IgD-negative memory B cell (primary cell): ENCODE measurements around the gene TMUB2. TPM values are rescaled to one million over a fixed set of nuclear protein-coding genes. Genes with fewer than 3 reads are reported as not detected.
A peak's percentile ranks its signal among the peaks of the same experiment; 100 is the strongest.

Experiments
- H3K27ac Mint-ChIP-seq, 3 donors: one replicate each; pipeline ENCODE4 v1.8.0; 2020 to 2022; ENCODE audit warnings: mild to moderate bottlenecking in 3 of 3, mixed read lengths in 3 of 3, moderate library complexity in 1 of 3
- H3K27me3 Mint-ChIP-seq: one replicate; pipeline ENCODE4 v1.8.0; 2021; ENCODE audit warnings: mixed read lengths
- H3K36me3 Mint-ChIP-seq: one replicate; pipeline ENCODE4 v1.8.0; 2020; ENCODE audit warnings: mild to moderate bottlenecking, mixed read lengths
- H3K4me1 Mint-ChIP-seq, 3 donors: one replicate each; pipeline ENCODE4 v1.8.0; 2020 to 2022; ENCODE audit warnings: mixed read lengths in 3 of 3, mild to moderate bottlenecking in 1 of 3
- H3K4me3 Mint-ChIP-seq, 4 donors: one replicate each; pipeline ENCODE4 v1.8.0; 2020 to 2022; ENCODE audit warnings: mild to moderate bottlenecking in 4 of 4, mixed read lengths in 4 of 4, moderate library complexity in 3 of 4
- H3K9me3 Mint-ChIP-seq, 3 donors: one replicate each; pipeline ENCODE4 v1.8.0; 2020 to 2021; ENCODE audit warnings: mixed read lengths in 3 of 3, mild to moderate bottlenecking in 1 of 3
- polyA plus RNA-seq: library from polyadenylated mRNA; unstranded; fragments of 300-500 nt; fragmentation: Illumina TruSeq; gene quantifications from one replicate; pipeline ENCODE4 v1.2.3, GENCODE V29; 2021

The TMUB2 gene
- polyA plus RNA-seq, 1 donor from 2014 or later, result 43.0 TPM

- H3K4me3 Mint-ChIP-seq, result no peak overlapping the region
- H3K27me3 Mint-ChIP-seq, result no peaks in the 10 kb centered on the region
- no peak overlapping the region for H3K27ac Mint-ChIP-seq
- peaks cover 0 to 7% (median 2%) of the 10 kb centered on the region in 3 donors for H3K4me1 Mint-ChIP-seq
- no peaks in the 10 kb centered on the region for H3K9me3 Mint-ChIP-seq
- H3K36me3 Mint-ChIP-seq, result peaks cover 2% of the 10 kb centered on the region
These were observed 16.7 kb upstream of the TMUB2 start for GRCh38 chr17:44170135-44170498.

GRCh38 chr17:44170499-44171201, 16.1 kb upstream of the TMUB2 start, which contains the start of gene ASB16:
ASB16 (plus strand) TSS chr17:44170704; CDS start chr17:44170790, 86 bp downstream.
- H3K27me3 Mint-ChIP-seq, result no peaks in the 10 kb centered on the region
- peaks cover 2% of the 10 kb centered on the region for H3K36me3 Mint-ChIP-seq
- H3K9me3 Mint-ChIP-seq, result no peaks in the 10 kb centered on the region
- H3K4me3 Mint-ChIP-seq, result no peak within 1 kb of the TSS
- H3K27ac Mint-ChIP-seq, result no peak within 1 kb of the TSS
- peaks cover 0 to 10% (median 2%) of the 10 kb centered on the region in 3 donors for H3K4me1 Mint-ChIP-seq

DNA sequence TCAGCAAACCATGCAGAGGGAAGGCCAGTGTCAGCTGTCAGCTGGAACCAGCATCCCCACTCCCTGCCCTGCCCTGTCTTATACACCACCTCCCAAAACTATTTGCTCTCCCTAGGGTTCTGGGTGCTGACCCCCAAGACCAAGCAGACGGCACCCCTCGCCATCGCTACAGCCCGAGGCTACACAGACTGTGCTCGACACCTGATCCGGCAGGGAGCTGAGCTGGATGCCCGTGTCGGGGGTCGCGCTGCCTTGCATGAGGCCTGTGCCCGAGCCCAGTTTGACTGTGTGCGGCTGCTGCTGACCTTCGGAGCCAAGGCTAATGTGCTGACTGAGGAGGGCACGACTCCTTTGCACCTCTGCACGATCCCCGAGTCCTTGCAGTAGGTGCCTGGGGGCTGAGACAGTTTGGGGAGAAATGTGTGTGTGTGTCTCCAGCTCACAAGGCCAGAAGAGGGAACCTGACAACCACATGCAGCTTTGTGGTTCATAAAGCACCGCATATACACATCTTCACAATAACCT, 14.8 kb upstream of the TMUB2 start:
- Mint-ChIP-seq H3K36me3 (no peaks in the 10 kb centered on the region), H3K27me3 (no peaks in the 10 kb centered on the region), H3K4me3 (no peak overlapping the region), H3K9me3 (no peaks in the 10 kb centered on the region), H3K4me1 (peaks cover 0 to 11% (median 2%) of the 10 kb centered on the region in 3 donors), H3K27ac (no peak overlapping the region)

- Mint-ChIP-seq H3K36me3 (no peaks in the 10 kb centered on the region), H3K27me3 (no peaks in the 10 kb centered on the region), H3K4me1 (peaks cover 0 to 7% (median 2%) of the 10 kb centered on the region in 3 donors), H3K9me3 (no peaks in the 10 kb centered on the region), H3K27ac (no peak overlapping the region), H3K4me3 (no peak overlapping the region)
These were observed 12.3 kb upstream of the TMUB2 start for GRCh38 chr17:44174427-44174826.

DNA sequence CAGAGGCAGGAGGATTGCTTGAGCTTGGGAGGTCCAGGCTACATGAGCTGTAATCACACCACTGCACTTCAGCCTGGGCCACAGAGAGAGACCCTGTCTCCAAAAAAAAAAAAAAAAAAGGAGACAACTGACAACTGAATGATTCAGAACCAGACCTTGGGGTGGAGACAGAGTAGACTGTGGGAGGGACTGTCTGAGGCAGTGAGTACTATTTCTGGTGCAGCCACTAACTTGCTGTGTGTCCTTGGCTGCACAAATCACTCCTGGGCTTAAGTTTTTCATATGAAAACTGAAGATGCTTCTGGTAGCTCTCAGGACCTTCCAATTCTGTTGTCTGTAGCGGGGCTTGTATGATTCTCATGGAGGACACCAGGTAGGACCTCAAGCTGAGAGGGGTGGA, 10.5 kb upstream of the TMUB2 start:
- no peaks in the 10 kb centered on the region for H3K27me3 Mint-ChIP-seq
- H3K4me1 Mint-ChIP-seq, result peaks cover 0 to 4% (median 0%) of the 10 kb centered on the region in 3 donors
- H3K4me3 Mint-ChIP-seq, result no peak overlapping the region
- H3K36me3 Mint-ChIP-seq, result no peaks in the 10 kb centered on the region
- H3K9me3 Mint-ChIP-seq, result no peaks in the 10 kb centered on the region
- no peak overlapping the region for H3K27ac Mint-ChIP-seq

- no peak overlapping the region for H3K27ac Mint-ChIP-seq
- peaks cover 0 to 4% (median 3%) of the 10 kb centered on the region in 3 donors for H3K4me1 Mint-ChIP-seq
- H3K9me3 Mint-ChIP-seq, result no peaks in the 10 kb centered on the region
- no peaks in the 10 kb centered on the region for H3K27me3 Mint-ChIP-seq
- no peak overlapping the region for H3K4me3 Mint-ChIP-seq
- H3K36me3 Mint-ChIP-seq, result peaks cover 2% of the 10 kb centered on the region
These were observed 9.9 kb upstream of the TMUB2 start for GRCh38 chr17:44176671-44177501.

GRCh38 chr17:44177640-44178039, 9.1 kb upstream of the TMUB2 start:
- Mint-ChIP-seq H3K4me3 (no peak overlapping the region), H3K36me3 (peaks cover 2% of the 10 kb centered on the region), H3K4me1 (peaks cover 0 to 5% (median 4%) of the 10 kb centered on the region in 3 donors), H3K27me3 (no peaks in the 10 kb centered on the region), H3K27ac (peak overlapping the region in 1 of 3 donors; percentile 71), H3K9me3 (no peaks in the 10 kb centered on the region)

DNA sequence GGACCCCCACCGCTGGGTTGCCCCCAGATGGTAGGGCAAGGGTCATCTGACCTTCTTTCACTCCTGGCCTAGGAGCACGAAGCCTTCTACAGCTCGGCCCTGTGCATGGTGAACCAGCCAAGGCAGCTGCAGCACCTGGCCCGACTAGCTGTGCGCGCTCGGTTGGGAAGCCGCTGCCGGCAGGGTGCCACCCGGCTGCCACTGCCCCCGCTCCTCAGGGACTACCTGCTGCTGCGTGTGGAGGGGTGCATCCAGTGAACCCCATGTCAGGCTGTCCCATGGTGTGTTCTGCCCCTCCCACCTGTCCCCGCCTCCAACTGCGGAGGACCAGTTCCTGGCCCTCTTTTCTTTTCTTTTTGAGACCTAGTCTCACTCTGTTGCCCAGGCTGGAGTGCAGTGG, 8.6 kb upstream of the TMUB2 start:
- Mint-ChIP-seq H3K36me3 (peaks cover 2% of the 10 kb centered on the region), H3K27me3 (no peaks in the 10 kb centered on the region), H3K27ac (no peak overlapping the region), H3K4me1 (peaks cover 0 to 5% (median 4%) of the 10 kb centered on the region in 3 donors), H3K4me3 (no peak overlapping the region), H3K9me3 (no peaks in the 10 kb centered on the region)

- Mint-ChIP-seq H3K4me3 (peak overlapping the region in 1 of 4 donors; percentile 79), H3K27me3 (no peaks in the 10 kb centered on the region), H3K36me3 (peaks cover 2% of the 10 kb centered on the region), H3K27ac (no peak overlapping the region), H3K9me3 (no peaks in the 10 kb centered on the region), H3K4me1 (peaks cover 20 to 23% (median 22%) of the 10 kb centered on the region in 3 donors)
These were observed 3.7 kb upstream of the TMUB2 start for GRCh38 chr17:44183024-44183423.

DNA sequence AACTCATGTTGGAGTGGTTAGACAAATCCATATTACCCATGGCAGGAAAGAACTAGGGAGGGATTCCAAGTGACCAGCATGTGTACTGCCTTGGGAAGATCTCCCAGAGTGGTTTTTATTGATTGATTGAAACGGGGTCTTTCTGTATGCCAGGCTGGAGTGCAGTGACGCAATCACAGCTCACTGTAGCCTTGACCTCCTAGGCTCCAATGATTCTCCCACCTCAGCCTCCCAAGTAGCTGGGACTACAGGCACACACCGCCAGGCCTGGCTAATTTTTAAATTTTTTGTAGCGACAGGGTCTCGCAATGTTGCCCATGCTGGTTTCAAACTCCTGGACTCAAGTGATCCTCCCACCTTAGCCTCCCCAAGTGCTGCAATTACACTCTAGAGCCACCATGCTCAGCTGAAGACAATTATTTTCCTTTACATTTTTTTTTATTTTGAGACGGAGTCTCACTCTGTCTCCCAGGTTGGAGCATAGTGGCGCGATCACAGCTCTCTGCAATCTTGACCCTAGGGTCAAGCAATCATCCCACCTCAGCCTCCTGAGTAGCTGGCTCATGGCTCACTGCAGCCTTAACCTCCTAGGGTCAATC, 2.5 kb upstream of the TMUB2 start:
- H3K4me1 Mint-ChIP-seq, result peaks cover 21 to 28% (median 24%) of the 10 kb centered on the region in 3 donors
- H3K4me3 Mint-ChIP-seq, result peak overlapping the region in 3 of 4 donors; percentile 79 to 100 (median 98)
- no peaks in the 10 kb centered on the region for H3K27me3 Mint-ChIP-seq
- no peaks in the 10 kb centered on the region for H3K9me3 Mint-ChIP-seq
- peak overlapping the region in 1 of 3 donors; percentile 45 for H3K27ac Mint-ChIP-seq
- peaks cover 2% of the 10 kb centered on the region for H3K36me3 Mint-ChIP-seq

GRCh38 chr17:44187131-44187899, 543 bp downstream of the TMUB2 start:
- Mint-ChIP-seq H3K36me3 (peaks cover 3% of the 10 kb centered on the region), H3K27ac (peak overlapping the region; percentile 93 to 100 (median 99)), H3K4me3 (peak overlapping the region; percentile 94 to 100 (median 98)), H3K4me1 (peaks cover 24 to 26% (median 24%) of the 10 kb centered on the region in 3 donors), H3K27me3 (no peaks in the 10 kb centered on the region), H3K9me3 (no peaks in the 10 kb centered on the region)

DNA sequence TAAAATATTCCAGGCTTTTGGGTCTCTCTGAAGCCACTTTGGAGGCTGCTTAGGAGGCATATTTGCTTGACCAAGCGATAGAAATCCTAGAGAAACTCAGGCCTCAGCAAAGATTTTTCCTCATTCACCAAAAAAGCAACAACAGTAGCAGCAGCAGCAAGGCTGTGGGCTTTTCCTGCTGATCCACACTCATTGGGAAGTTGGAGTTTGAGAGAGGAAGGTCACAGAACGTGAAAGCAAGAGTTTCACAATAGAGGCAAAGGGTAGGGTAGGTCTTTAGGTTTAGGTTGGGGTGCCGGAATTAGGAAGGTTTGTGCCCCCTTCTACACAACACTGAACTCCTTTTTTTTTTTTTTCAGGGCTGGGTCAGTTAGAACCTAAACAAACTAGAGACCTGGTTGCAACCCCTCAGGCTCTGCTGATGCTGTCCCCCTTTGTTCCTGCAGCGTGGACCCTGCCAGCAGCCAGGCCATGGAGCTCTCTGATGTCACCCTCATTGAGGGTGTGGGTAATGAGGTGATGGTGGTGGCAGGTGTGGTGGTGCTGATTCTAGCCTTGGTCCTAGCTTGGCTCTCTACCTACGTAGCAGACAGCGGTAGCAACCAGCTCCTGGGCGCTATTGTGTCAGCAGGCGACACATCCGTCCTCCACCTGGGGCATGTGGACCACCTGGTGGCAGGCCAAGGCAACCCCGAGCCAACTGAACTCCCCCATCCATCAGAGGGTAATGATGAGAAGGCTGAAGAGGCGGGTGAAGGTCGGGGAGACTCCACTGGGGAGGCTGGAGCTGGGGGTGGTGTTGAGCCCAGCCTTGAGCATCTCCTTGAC, 2.0 kb downstream of the TMUB2 start:
- Mint-ChIP-seq H3K27ac (peak overlapping the region; percentile 80 to 93 (median 81)), H3K4me3 (peak overlapping the region; percentile 94 to 100 (median 98)), H3K4me1 (peaks cover 21 to 26% (median 24%) of the 10 kb centered on the region in 3 donors), H3K27me3 (no peaks in the 10 kb centered on the region), H3K9me3 (no peaks in the 10 kb centered on the region), H3K36me3 (peaks cover 3% of the 10 kb centered on the region)

GRCh38 chr17:44190481-44190880, 3.7 kb downstream of the TMUB2 start:
- H3K9me3 Mint-ChIP-seq, result no peaks in the 10 kb centered on the region
- peak overlapping the region in 3 of 4 donors; percentile 51 to 81 (median 80) for H3K4me3 Mint-ChIP-seq
- H3K27me3 Mint-ChIP-seq, result no peaks in the 10 kb centered on the region
- H3K27ac Mint-ChIP-seq, result peak overlapping the region in 2 of 3 donors; percentile 57 to 69
- peaks cover 5% of the 10 kb centered on the region for H3K36me3 Mint-ChIP-seq
- peaks cover 11 to 22% (median 16%) of the 10 kb centered on the region in 3 donors for H3K4me1 Mint-ChIP-seq
